PC-9 (cell line): ENCODE results near the gene ZFHX3. TPM values are rescaled to one million over a fixed set of nuclear protein-coding genes. Genes with fewer than 3 reads are reported as not detected.

Experiments used
- BruUV-seq: library from RNA; stranded (reverse); fragments of 400-500 nt; replicated peaks from 2 replicates; lab custom pipeline; 2021; lab: Mats Ljungman, UMichigan
- CTCF ChIA-PET: fragments of 300-600 bp; sonication (Branson Sonifier 250); formaldehyde crosslinking; loops from one replicate; lab custom pipeline; 2022; ENCODE audit warnings: antibody characterized with exemption; lab: Charles Lee
- POLR2A ChIA-PET: fragments of 300-600 bp; sonication (Branson Sonifier 250); formaldehyde crosslinking; loops from one replicate; lab custom pipeline; 2022; ENCODE audit warnings: antibody characterized with exemption; ENCODE audit not compliant: unreplicated experiment; lab: Charles Lee
- DNase-seq, 2 experiments: peaks; one replicate each; pipeline versions ENCODE4 v3.0.0 to v3.0.0-alpha.2; 2015 to 2022; ENCODE audit warnings: mixed read lengths in 1 of 2
- H2AFZ ChIP-seq: fragments of 200-600 bp; sonication (generic); 2 replicates; pipeline ENCODE4 v1.8.1; 2017; ENCODE audit warnings: antibody characterized with exemption
- H3F3A ChIP-seq: fragments of 200-600 bp; sonication (generic); 2 replicates; pipeline ENCODE4 v1.8.1; 2017; ENCODE audit warnings: antibody characterized with exemption, mild to moderate bottlenecking, low read depth; ENCODE audit not compliant: insufficient read depth
- H3K27ac ChIP-seq: fragments of 200-600 bp; sonication (generic); 2 replicates; pipeline ENCODE4 v1.6.1; 2016; ENCODE audit warnings: mixed run types
- H3K27me3 ChIP-seq: fragments of 200-600 bp; sonication (generic); 2 replicates; pipeline ENCODE4 v1.6.1; 2016; ENCODE audit warnings: low read depth, mixed run types; ENCODE audit not compliant: insufficient read depth
- H3K36me3 ChIP-seq: fragments of 200-600 bp; sonication (generic); 2 replicates; pipeline ENCODE4 v1.6.1; 2016; ENCODE audit warnings: low read depth, mixed run types
- H3K4me1 ChIP-seq: fragments of 200-600 bp; sonication (generic); replicated peaks from 2 replicates; pipeline ENCODE4 v1.6.1; 2016; ENCODE audit warnings: mixed run types; ENCODE audit not compliant: insufficient read depth
- H3K4me2 ChIP-seq: fragments of 200-600 bp; sonication (generic); 2 replicates; pipeline ENCODE4 v1.6.1; 2017; ENCODE audit warnings: mixed run types
- H3K4me3 ChIP-seq: fragments of 200-600 bp; sonication (generic); 2 replicates; pipeline ENCODE4 v1.6.1; 2016; ENCODE audit warnings: mixed run types
- H3K79me2 ChIP-seq: fragments of 200-600 bp; sonication (generic); 2 replicates; pipeline ENCODE4 v1.6.1; 2017; ENCODE audit warnings: low read depth, mixed run types
- H3K9me2 ChIP-seq: fragments of 200-600 bp; sonication (generic); 2 replicates; pipeline ENCODE4 v1.8.1; 2017; ENCODE audit warnings: mild to moderate bottlenecking; ENCODE audit not compliant: insufficient read depth
- H3K9me3 ChIP-seq: fragments of 200-600 bp; sonication (generic); 2 replicates; pipeline ENCODE4 v1.8.1; 2016; ENCODE audit warnings: low read depth; ENCODE audit not compliant: insufficient read depth
- H4K20me1 ChIP-seq: fragments of 200-600 bp; sonication (generic); 2 replicates; pipeline ENCODE4 v1.8.1; 2017; ENCODE audit not compliant: insufficient read depth
- CTCF ChIP-seq: fragments of 200-600 bp; sonication (generic); conservative IDR thresholded peaks from 2 replicates; pipeline ENCODE4 v1.6.1; 2017; ENCODE audit warnings: mixed run types, antibody characterized with exemption, mild to moderate bottlenecking, moderate library complexity
- EZH2 ChIP-seq: fragments of 200-600 bp; sonication (generic); IDR thresholded peaks from 2 replicates; pipeline ENCODE4 v1.8.0; 2017; ENCODE audit warnings: antibody characterized with exemption, low read depth
- intact Hi-C: fragments of 100-400 bp; cut with micrococcal nuclease; formaldehyde crosslinking; loops from one replicate; pipeline ENCODE4 v1.10.0; 2022; ENCODE audit not compliant: unreplicated experiment
- total RNA-seq: library from RNA; stranded (reverse); gene quantifications from 2 replicates; pipeline ENCODE4 v1.2.3, GENCODE V29; 2021

ZFHX3 gene
- total RNA-seq, 1 experiment from 2014 or later: 23.1 TPM

GRCh38 chr16:73054498-73054812 lies 6.5 kb upstream of the ZFHX3 start:
- no peak overlapping the region for H2AFZ ChIP-seq
- POLR2A ChIA-PET: interaction anchor here (0.6 to 1.0 kb wide), 3 partner anchors 11 to 133 kb away, joined by 3 to 5 read pairs (median 3); no protein-coding TSS in a partner anchor
- DNase-seq: no peak

GRCh38 chr16:73054125-73054484 lies 6.2 kb upstream of the ZFHX3 start:
- Histone ChIP-seq H3F3A (peaks cover 44% of the 10 kb centered on the region), H3K79me2 (peaks cover 76% of the 10 kb centered on the region), H3K9me2 (no peaks in the 10 kb centered on the region), H3K27me3 (no peaks in the 10 kb centered on the region), H3K9me3 (no peaks in the 10 kb centered on the region), H3K4me3 (peak overlapping the region; percentile 81; the same call in 1 of the 2 replicates), H4K20me1 (no peaks in the 10 kb centered on the region), H2AFZ (no peak overlapping the region; the same call in 1 of the 2 replicates), H3K27ac (peak overlapping the region; percentile 86), H3K4me1 (peaks cover 66% of the 10 kb centered on the region), H3K36me3 (no peaks in the 10 kb centered on the region), H3K4me2 (peak overlapping the region; percentile 91)
- no peak for DNase-seq
- ChIA-PET CTCF (interaction anchor here (0.6 to 0.9 kb wide), 2 partner anchors 192 to 222 kb away, joined by 3 to 6 read pairs; no protein-coding TSS in a partner anchor), POLR2A (interaction anchor here (0.8 to 1.0 kb wide), 2 partner anchors 64 to 143 kb away, joined by 3 to 6 read pairs; no protein-coding TSS in a partner anchor)
- BruUV-seq: no TSS peak
- intact Hi-C loops: loop anchor here (1.0 to 10.0 kb wide), 3 partner anchors 177 to 389 kb away; no protein-coding TSS in a partner anchor
- TF ChIP-seq CTCF (no peak), EZH2 (no peak)

More at GRCh38 chr16:73054498-73054812, 6.5 kb upstream of the ZFHX3 start:
- H3K4me1 ChIP-seq: peaks cover 65% of the 10 kb centered on the region
- no peaks in the 10 kb centered on the region for H3K9me2 ChIP-seq
- no peaks in the 10 kb centered on the region for H4K20me1 ChIP-seq
- peaks cover 42% of the 10 kb centered on the region for H3F3A ChIP-seq
- peak overlapping the region; percentile 91 for H3K4me2 ChIP-seq
- no peaks in the 10 kb centered on the region for H3K36me3 ChIP-seq
- CTCF ChIA-PET: interaction anchor here (0.6 kb wide), 1 partner anchor 193 kb away, joined by 6 read pairs; no protein-coding TSS in a partner anchor
- intact Hi-C loops: loop anchor here (1.0 to 10.0 kb wide), 3 partner anchors 177 to 390 kb away; no protein-coding TSS in a partner anchor
- H3K27ac ChIP-seq: peak overlapping the region; percentile 86
- BruUV-seq: no TSS peak
- peaks cover 74% of the 10 kb centered on the region for H3K79me2 ChIP-seq
- no peaks in the 10 kb centered on the region for H3K9me3 ChIP-seq
- TF ChIP-seq EZH2 (no peak), CTCF (no peak)
- H3K4me3 ChIP-seq: peak overlapping the region; percentile 81; the same call in 1 of the 2 replicates
- no peaks in the 10 kb centered on the region for H3K27me3 ChIP-seq

GRCh38 chr16:73053364-73054124 lies 5.6 kb upstream of the ZFHX3 start:
- intact Hi-C loops: loop anchor here (1.0 to 10.0 kb wide), 5 partner anchors 38 to 389 kb away; no protein-coding TSS in a partner anchor
- DNase-seq: peak; percentile 63 to 72
- H4K20me1 ChIP-seq: no peaks in the 10 kb centered on the region
- H3K27ac ChIP-seq: peak overlapping the region; percentile 86
- CTCF ChIA-PET: interaction anchor here (0.7 to 0.9 kb wide), 2 partner anchors 58 to 221 kb away, joined by 3 read pairs; no protein-coding TSS in a partner anchor
- no peaks in the 10 kb centered on the region for H3K9me3 ChIP-seq
- peaks cover 49% of the 10 kb centered on the region for H3F3A ChIP-seq
- peaks cover 71% of the 10 kb centered on the region for H3K4me1 ChIP-seq
- peaks cover 82% of the 10 kb centered on the region for H3K79me2 ChIP-seq
- no peaks in the 10 kb centered on the region for H3K36me3 ChIP-seq
- H3K9me2 ChIP-seq: no peaks in the 10 kb centered on the region
- H2AFZ ChIP-seq: peak overlapping the region; percentile 72
- BruUV-seq: no TSS peak
- H3K4me3 ChIP-seq: peak overlapping the region; percentile 81; the same call in 1 of the 2 replicates
- POLR2A ChIA-PET: interaction anchor here (0.6 to 0.8 kb wide), 4 partner anchors 29 to 221 kb away, joined by 3 to 6 read pairs (median 4); no protein-coding TSS in a partner anchor
- H3K4me2 ChIP-seq: peak overlapping the region; percentile 91
- TF ChIP-seq CTCF: no peak
- TF ChIP-seq EZH2: no peak
- no peaks in the 10 kb centered on the region for H3K27me3 ChIP-seq
